ENCODE data around the gene GNB1.

GRCh38 chr1:1826356-1827088 is 64.4 kb downstream of the GNB1 start:
- no peak for TF ChIP-seq CTCF (IDR thresholded peaks at IDR 0.05)
- TF ChIP-seq POLR2A (IDR thresholded peaks at IDR 0.05), result no peak
